Stomach (tissue), 4 donors: ENCODE results near the gene KCNA5.

Source experiments
- CTCF ChIP-seq, 7 experiments: fragments of 450-650 bp in 4 of 7; fragments of 200-600 bp in 3 of 7; sonication (generic) in 3 of 7; IDR thresholded peaks; one replicate each; pipeline ENCODE4 v1.5.1; 2016 to 2019; ENCODE audit warnings: antibody characterized with exemption in 7 of 7, control low read depth in 2 of 7, mild to moderate bottlenecking in 1 of 7
- POLR2A ChIP-seq, 4 donors: fragments of 450-650 bp; IDR thresholded peaks; one replicate each; pipeline ENCODE4 v1.6.1; 2016; ENCODE audit warnings: antibody characterized with exemption in 4 of 4, control low read depth in 2 of 4, mild to moderate bottlenecking in 1 of 4, moderate library complexity in 1 of 4

- no peak for TF ChIP-seq CTCF (IDR thresholded peaks at IDR 0.05)
- TF ChIP-seq POLR2A (IDR thresholded peaks at IDR 0.05), result no peak
Observed at GRCh38 chr12:5015711-5016492, 27.8 kb upstream of the KCNA5 start.
